ENCODE measurements around the gene ZNF525. TPM values are rescaled to one million over a fixed set of nuclear protein-coding genes. Genes with fewer than 3 reads are reported as not detected.

Gene ZNF525
- total RNA-seq, 1 donor from 2014 or later = 31.8 TPM

- Histone ChIP-seq H3K9ac (no peak overlapping the region), H3K4me1 (no peaks in the 10 kb centered on the region), H3K4me2 (no peak overlapping the region), H3K79me2 (ENCODE audit: low read depth) (no peaks in the 10 kb centered on the region), H3F3A (ENCODE audit: low read depth) (no peaks in the 10 kb centered on the region), H3K4me3 (no peak overlapping the region), H3K27ac (no peak overlapping the region), H3K9me3 (ENCODE audit: low read depth) (no peaks in the 10 kb centered on the region), H4K20me1 (ENCODE audit: low read depth) (no peaks in the 10 kb centered on the region), H3K36me3 (no peaks in the 10 kb centered on the region), H2AFZ (replicated peaks) (no peak overlapping the region), H3K27me3 (no peaks in the 10 kb centered on the region)
- Mint-ChIP-seq H3K27me3 (ENCODE audit: insufficient read depth, low read depth) (no peaks in the 10 kb centered on the region), H3K4me1 (no peaks in the 10 kb centered on the region), H3K27ac (no peak overlapping the region), H3K9me3 (peaks cover 41% of the 10 kb centered on the region), H3K4me3 (no peak overlapping the region), H3K36me3 (peaks cover 15% of the 10 kb centered on the region)
- DNase-seq (ENCODE audit: low spot score) = no peak
- no peak for TF ChIP-seq CTCF (IDR thresholded peaks at IDR 0.05)
- no peak for TF ChIP-seq EZH2phosphoT487 (IDR thresholded peaks at IDR 0.05)
- no peak for TF ChIP-seq EZH2 (IDR thresholded peaks at IDR 0.05)
Measured at GRCh38 chr19:53388168-53388567, 22.7 kb downstream of the ZNF525 start.

- Mint-ChIP-seq H3K36me3 (peaks cover 13% of the 10 kb centered on the region), H3K4me3 (no peak overlapping the region), H3K27ac (no peak overlapping the region), H3K27me3 (ENCODE audit: insufficient read depth, low read depth) (no peaks in the 10 kb centered on the region), H3K9me3 (peaks cover 40% of the 10 kb centered on the region), H3K4me1 (no peaks in the 10 kb centered on the region)
- no peaks in the 10 kb centered on the region for H4K20me1 ChIP-seq (ENCODE audit: low read depth)
- no peak for TF ChIP-seq CTCF (IDR thresholded peaks at IDR 0.05)
- no peak for TF ChIP-seq EZH2phosphoT487 (IDR thresholded peaks at IDR 0.05)
- TF ChIP-seq EZH2 (IDR thresholded peaks at IDR 0.05) = no peak
- no peaks in the 10 kb centered on the region for H3K79me2 ChIP-seq (ENCODE audit: low read depth)
- H3K36me3 ChIP-seq = no peaks in the 10 kb centered on the region
- no peaks in the 10 kb centered on the region for H3K9me3 ChIP-seq (ENCODE audit: low read depth)
- H3K27ac ChIP-seq = no peak overlapping the region
- no peak overlapping the region for H3K9ac ChIP-seq
- no peak overlapping the region for H3K4me3 ChIP-seq
- no peaks in the 10 kb centered on the region for H3K4me1 ChIP-seq
- no peak overlapping the region for H2AFZ ChIP-seq (replicated peaks)
- H3F3A ChIP-seq (ENCODE audit: low read depth) = peaks cover under 1% of the 10 kb centered on the region
- no peaks in the 10 kb centered on the region for H3K27me3 ChIP-seq
- DNase-seq (ENCODE audit: low spot score) = no peak
- no peak overlapping the region for H3K4me2 ChIP-seq
Measured at GRCh38 chr19:53388904-53389303, 23.4 kb downstream of the ZNF525 start.

GRCh38 chr19:53389571-53389970 is 24.1 kb downstream of the ZNF525 start:
- no peaks in the 10 kb centered on the region for H3K9me3 ChIP-seq (ENCODE audit: low read depth)
- no peaks in the 10 kb centered on the region for H3K27me3 ChIP-seq
- H3K4me2 ChIP-seq = no peak overlapping the region
- H3K79me2 ChIP-seq (ENCODE audit: low read depth) = no peaks in the 10 kb centered on the region
- Mint-ChIP-seq H3K4me3 (no peak overlapping the region), H3K27me3 (ENCODE audit: insufficient read depth, low read depth) (no peaks in the 10 kb centered on the region), H3K36me3 (peaks cover 12% of the 10 kb centered on the region), H3K4me1 (peaks cover 1% of the 10 kb centered on the region), H3K9me3 (peaks cover 39% of the 10 kb centered on the region), H3K27ac (no peak overlapping the region)
- DNase-seq (ENCODE audit: low spot score) = no peak
- H3K4me3 ChIP-seq = no peak overlapping the region
- H3K27ac ChIP-seq = no peak overlapping the region
- H2AFZ ChIP-seq (replicated peaks) = no peak overlapping the region
- TF ChIP-seq EZH2 (IDR thresholded peaks at IDR 0.05) (no peak), CTCF (IDR thresholded peaks at IDR 0.05) (no peak), EZH2phosphoT487 (IDR thresholded peaks at IDR 0.05) (no peak)
- peaks cover 7% of the 10 kb centered on the region for H3F3A ChIP-seq (ENCODE audit: low read depth)
- H3K36me3 ChIP-seq = no peaks in the 10 kb centered on the region
- peaks cover 6% of the 10 kb centered on the region for H3K4me1 ChIP-seq
- H4K20me1 ChIP-seq (ENCODE audit: low read depth) = no peaks in the 10 kb centered on the region
- H3K9ac ChIP-seq = no peak overlapping the region
